Measurements from ENCODE around the gene SLC5A4. TPM values are rescaled to one million over a fixed set of nuclear protein-coding genes. Genes with fewer than 3 reads are reported as not detected.

The SLC5A4 gene
- total and polyA plus RNA-seq, 2 of the 4 experiments (the other 2 are of a cell fraction), result 0.10 to 0.18 TPM

DNA sequence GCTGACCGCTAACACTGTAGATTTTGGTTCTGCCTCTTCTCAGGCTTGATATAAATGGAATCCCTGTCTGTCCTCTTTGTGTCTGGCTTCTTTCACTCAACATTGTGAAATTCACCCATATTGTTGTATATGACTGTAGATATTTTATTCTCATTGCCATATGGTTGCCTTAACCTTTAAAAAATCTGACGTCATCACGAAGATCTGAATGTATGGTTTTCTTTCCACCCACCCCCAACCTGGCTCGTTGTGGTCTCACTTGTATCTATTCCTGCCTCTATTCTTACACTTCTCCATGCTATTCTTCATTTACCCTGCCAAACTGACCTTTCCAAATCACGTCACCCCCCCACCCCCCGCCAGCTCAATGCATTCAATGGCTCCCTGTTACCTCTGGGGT is 74.1 kb downstream of the SLC5A4 start:
- no peak for DNase-seq
- Histone ChIP-seq H2BK120ac (ENCODE audit: low read depth, low read length) (no peak overlapping the region), H3K27me3 (ENCODE audit: control insufficient read depth, insufficient read depth, low read length) (no peaks in the 10 kb centered on the region; the same call in 1 of the 2 replicates), H2AK5ac (ENCODE audit: low read depth, low read length) (no peak overlapping the region), H4K8ac (ENCODE audit: low read depth in 2 of 2, low read length in 2 of 2) (no peak overlapping the region), H4K5ac (ENCODE audit: low read depth, low read length) (no peak overlapping the region), H2BK5ac (ENCODE audit: low read depth, low read length, poor library complexity, severe bottlenecking) (no peak overlapping the region), H3K56ac (ENCODE audit: extremely low read depth, insufficient read depth, low read length) (no peak overlapping the region), H2BK20ac (ENCODE audit: low read depth, low read length) (no peak overlapping the region), H3K27ac (ENCODE audit: insufficient read depth, low read length) (no peak overlapping the region), H3K18ac (ENCODE audit: low read depth, low read length) (no peak overlapping the region), H3K4me3 (ENCODE audit: insufficient read depth, low read depth, low read length) (no peak overlapping the region), H3K14ac (replicated peaks; ENCODE audit: low read depth, low read length) (no peak overlapping the region), H3K4me2 (ENCODE audit: low read depth, low read length) (no peak overlapping the region), H2AFZ (replicated peaks; ENCODE audit: low read length, poor library complexity) (no peak overlapping the region), H2AK9ac (replicated peaks; ENCODE audit: low read depth, low read length, poor library complexity) (no peak overlapping the region), H3K36me3 (ENCODE audit: control insufficient read depth, insufficient read depth, low read length) (no peaks in the 10 kb centered on the region), H4K20me1 (ENCODE audit: insufficient read depth, low read length) (no peaks in the 10 kb centered on the region), H3K4me1 (ENCODE audit: control insufficient read depth, insufficient read depth, low read length) (no peaks in the 10 kb centered on the region), H3K23ac (ENCODE audit: low read depth, low read length) (no peak overlapping the region), H4K91ac (ENCODE audit: insufficient read depth, low read depth, low read length) (no peak overlapping the region), H3K4ac (ENCODE audit: low read depth, low read length) (no peak overlapping the region), H3K9me3 (ENCODE audit: control insufficient read depth, insufficient read depth, low read length) (no peaks in the 10 kb centered on the region), H3K79me1 (ENCODE audit: low read depth in 1 of 2, low read length in 2 of 2) (no peaks in the 10 kb centered on the region), H3K9me1 (ENCODE audit: insufficient read depth, low read length) (no peaks in the 10 kb centered on the region), H3K9ac (ENCODE audit: low read depth, low read length) (no peak overlapping the region), H2BK15ac (ENCODE audit: low read depth, low read length) (no peak overlapping the region)
- no peak for ATAC-seq (ENCODE audit: low read depth)
- CTCF ChIA-PET, result no interaction called here
- in situ Hi-C loops (cut with MboI; ENCODE audit: low sequenced_read_pairs), result no loop called here
- no TSS peak for BruUV-seq (replicated peaks)
- WGBS, 2 experiments (ENCODE audit: extremely low coverage in 2 of 2, insufficient read length in 1 of 2), result 33% methylated on average over 1 of the region's 6 CpGs; no CpG with 5 or more reads in 1 of the 2 experiments
- TF ChIP-seq POLR2A (IDR thresholded peaks at IDR 0.05; ENCODE audit: low read depth, low read length) (no peak), MXI1 (IDR thresholded peaks at IDR 0.05; ENCODE audit: borderline replicate concordance, low read depth, low read length) (no peak), RCOR1 (IDR thresholded peaks at IDR 0.05; ENCODE audit: insufficient replicate concordance, low read length) (no peak), FOS (IDR thresholded peaks at IDR 0.05; ENCODE audit: low read depth, low read length) (no peak), MAFK (IDR thresholded peaks at IDR 0.05; ENCODE audit: low read depth, low read length) (no peak), CEBPB (IDR thresholded peaks at IDR 0.05; ENCODE audit: low read depth, low read length) (no peak)
- TF ChIP-seq, protein P1, sequence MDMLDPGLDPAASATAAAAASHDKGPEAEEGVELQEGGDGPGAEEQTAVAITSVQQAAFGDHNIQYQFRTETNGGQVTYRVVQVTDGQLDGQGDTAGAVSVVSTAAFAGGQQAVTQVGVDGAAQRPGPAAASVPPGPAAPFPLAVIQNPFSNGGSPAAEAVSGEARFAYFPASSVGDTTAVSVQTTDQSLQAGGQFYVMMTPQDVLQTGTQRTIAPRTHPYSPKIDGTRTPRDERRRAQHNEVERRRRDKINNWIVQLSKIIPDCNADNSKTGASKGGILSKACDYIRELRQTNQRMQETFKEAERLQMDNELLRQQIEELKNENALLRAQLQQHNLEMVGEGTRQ (IDR thresholded peaks at IDR 0.05; ENCODE audit: low read depth, low read length), result no peak
- TF ChIP-seq, protein P2, sequence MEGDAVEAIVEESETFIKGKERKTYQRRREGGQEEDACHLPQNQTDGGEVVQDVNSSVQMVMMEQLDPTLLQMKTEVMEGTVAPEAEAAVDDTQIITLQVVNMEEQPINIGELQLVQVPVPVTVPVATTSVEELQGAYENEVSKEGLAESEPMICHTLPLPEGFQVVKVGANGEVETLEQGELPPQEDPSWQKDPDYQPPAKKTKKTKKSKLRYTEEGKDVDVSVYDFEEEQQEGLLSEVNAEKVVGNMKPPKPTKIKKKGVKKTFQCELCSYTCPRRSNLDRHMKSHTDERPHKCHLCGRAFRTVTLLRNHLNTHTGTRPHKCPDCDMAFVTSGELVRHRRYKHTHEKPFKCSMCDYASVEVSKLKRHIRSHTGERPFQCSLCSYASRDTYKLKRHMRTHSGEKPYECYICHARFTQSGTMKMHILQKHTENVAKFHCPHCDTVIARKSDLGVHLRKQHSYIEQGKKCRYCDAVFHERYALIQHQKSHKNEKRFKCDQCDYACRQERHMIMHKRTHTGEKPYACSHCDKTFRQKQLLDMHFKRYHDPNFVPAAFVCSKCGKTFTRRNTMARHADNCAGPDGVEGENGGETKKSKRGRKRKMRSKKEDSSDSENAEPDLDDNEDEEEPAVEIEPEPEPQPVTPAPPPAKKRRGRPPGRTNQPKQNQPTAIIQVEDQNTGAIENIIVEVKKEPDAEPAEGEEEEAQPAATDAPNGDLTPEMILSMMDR (conservative IDR thresholded peaks at IDR 0.05; ENCODE audit: low read depth, low read length), result no peak
- dilution Hi-C loops (cut with HindIII; ENCODE audit: low sequenced_read_pairs, unreplicated experiment), result no loop called here
- POLR2A ChIA-PET (ENCODE audit: unreplicated experiment), result no interaction called here
- intact Hi-C loops (cut with micrococcal nuclease), result no loop called here

All from IMR-90 (cell line).